ENCODE results near the gene CSF3R. TPM values are rescaled to one million over a fixed set of nuclear protein-coding genes. Genes with fewer than 3 reads are reported as not detected.
A peak's percentile ranks its signal among the peaks of the same experiment; 100 is the strongest.

CSF3R gene
- total and polyA plus RNA-seq, 9 of the 15 experiments (the other 6 are each of a cell fraction or from before 2014, with no cell fraction given), result 0.21 to 0.86 (median 0.40) TPM; not detected in 1

GRCh38 chr1:36517011-36517771, 34.5 kb upstream of the CSF3R start (continued):
- TF ChIP-seq ZNF184 (CRISPR knock-in tag; IDR thresholded peaks at IDR 0.05), result no peak
- no peak for TF ChIP-seq SLC30A9 (CRISPR knock-in tag; IDR thresholded peaks at IDR 0.05)
- no peak for TF ChIP-seq ATF6 (CRISPR knock-in tag; IDR thresholded peaks at IDR 0.05)
- no peak for TF ChIP-seq SFPQ (IDR thresholded peaks at IDR 0.05; ENCODE audit: low read depth, low read length)
- TF ChIP-seq ZNF3 (CRISPR knock-in tag; IDR thresholded peaks at IDR 0.05), result no peak
- TF ChIP-seq GATA2 (CRISPR knock-in tag; IDR thresholded peaks at IDR 0.05), result no peak
- no peak for TF ChIP-seq BRD9 (IDR thresholded peaks at IDR 0.05; ENCODE audit: low read depth, partially characterized antibody)
- no peak for TF ChIP-seq BRF2 (IDR thresholded peaks at IDR 0.05; ENCODE audit: borderline replicate concordance, insufficient read depth, insufficient read length)
- no peak for TF ChIP-seq PTTG1 (tag; IDR thresholded peaks at IDR 0.05; ENCODE audit: low read depth)
- no peak for TF ChIP-seq ILF3 (IDR thresholded peaks at IDR 0.05; ENCODE audit: borderline replicate concordance)
- no peak for TF ChIP-seq MCM3 (IDR thresholded peaks at IDR 0.05)
- no peak for TF ChIP-seq ZNF165 (CRISPR knock-in tag; IDR thresholded peaks at IDR 0.05; ENCODE audit: borderline replicate concordance)
- no peak for TF ChIP-seq BMI1 (IDR thresholded peaks at IDR 0.05; ENCODE audit: low read length)
- no peak for TF ChIP-seq POLR2G (IDR thresholded peaks at IDR 0.05; ENCODE audit: low read depth, low read length)
- no peak for TF ChIP-seq ZSCAN32 (CRISPR knock-in tag; IDR thresholded peaks at IDR 0.05)
- 0 out of 2 replicates have a peak, but pooled peaks have one; percentile 44 for TF ChIP-seq SMARCE1 (IDR thresholded peaks at IDR 0.05)
- no peak for TF ChIP-seq IFI16 (CRISPR knock-in tag; IDR thresholded peaks at IDR 0.05)
- TF ChIP-seq ZBTB17 (CRISPR knock-in tag; IDR thresholded peaks at IDR 0.05), result no peak
- no peak for TF ChIP-seq PHF21A (IDR thresholded peaks at IDR 0.05; ENCODE audit: borderline replicate concordance, low read depth)
- TF ChIP-seq NEUROD1 (IDR thresholded peaks at IDR 0.05; ENCODE audit: borderline replicate concordance, low read depth, low read length, partially characterized antibody), result no peak
- no peak for TF ChIP-seq ZNF778 (CRISPR knock-in tag; IDR thresholded peaks at IDR 0.05)
- TF ChIP-seq ZNF274 (IDR thresholded peaks at IDR 0.05; ENCODE audit: borderline replicate concordance, low read depth, low read length), result no peak
- TF ChIP-seq SMARCC2 (IDR thresholded peaks at IDR 0.05; ENCODE audit: low read depth), result no peak
- no peak for TF ChIP-seq HEY1 (CRISPR knock-in tag; IDR thresholded peaks at IDR 0.05; ENCODE audit: borderline replicate concordance)
- no peak for TF ChIP-seq ARNT (IDR thresholded peaks at IDR 0.05)
- no peak for TF ChIP-seq FIP1L1 (IDR thresholded peaks at IDR 0.05; ENCODE audit: low read depth, low read length, poor library complexity, severe bottlenecking)

All from K562 (cell line).